ENCODE measurements around the gene SREBF2. TPM values are rescaled to one million over a fixed set of nuclear protein-coding genes. Genes with fewer than 3 reads are reported as not detected.
"Not testable (repeated sequence)": the region's sequence is repeated elsewhere in the genome, so short reads cannot be mapped to it uniquely, and the experiment has no call there.

SREBF2 gene
- total RNA-seq, 1 donor from 2014 or later = 26.0 TPM

GRCh38 chr22:41946629-41947423, 113.9 kb downstream of the SREBF2 start, which contains the start of gene CENPM:
CENPM (minus strand) TSS chr22:41947152; CDS start chr22:41947076, 76 bp downstream.
- peak; percentile 98 for DNase-seq (ENCODE audit: low spot score)

- DNase-seq (ENCODE audit: low spot score) = no peak
Measured at GRCh38 chr22:41947424-41948080, 114.6 kb downstream of the SREBF2 start.

- no peak for DNase-seq (ENCODE audit: low spot score)
Measured at GRCh38 chr22:41948142-41948541, 115.2 kb downstream of the SREBF2 start.

GRCh38 chr22:41948928-41949296, 116.0 kb downstream of the SREBF2 start:
- not testable (repeated sequence) for DNase-seq (ENCODE audit: low spot score)

GRCh38 chr22:41949297-41949965, 116.5 kb downstream of the SREBF2 start:
- DNase-seq (ENCODE audit: low spot score) = no peak

GRCh38 chr22:41951898-41952474, 119.1 kb downstream of the SREBF2 start, which contains the start of gene SMIM45:
SMIM45 (plus strand) TSS chr22:41952150.
- peak; percentile 53 for DNase-seq (ENCODE audit: low spot score)

- no peak for DNase-seq (ENCODE audit: low spot score)
Measured at GRCh38 chr22:41952713-41953112, 119.8 kb downstream of the SREBF2 start.

Other genes starting within 250 kb of the SREBF2 start
- 19.5 TPM for gene PMM1, start 243.3 kb upstream of the SREBF2 start, total RNA-seq (ENCODE audit: insufficient read depth, low replicate concordance)
- 14.7 TPM for gene DESI1, start 212.1 kb upstream of the SREBF2 start, total RNA-seq (ENCODE audit: insufficient read depth, low replicate concordance)
- gene XRCC6, start 211.8 kb upstream of the SREBF2 start, total RNA-seq (ENCODE audit: insufficient read depth, low replicate concordance) = 123 TPM
- gene SNU13, start 144.2 kb upstream of the SREBF2 start, total RNA-seq (ENCODE audit: insufficient read depth, low replicate concordance) = 35.9 TPM
- gene MEI1, start 133.6 kb upstream of the SREBF2 start, total RNA-seq (ENCODE audit: insufficient read depth, low replicate concordance) = 7.5 TPM
- gene CCDC134, start 32.4 kb upstream of the SREBF2 start, total RNA-seq (ENCODE audit: insufficient read depth, low replicate concordance) = 7.5 TPM
- gene SHISA8, start 82.0 kb downstream of the SREBF2 start, total RNA-seq (ENCODE audit: insufficient read depth, low replicate concordance) = not detected
- gene TNFRSF13C, start 93.7 kb downstream of the SREBF2 start, total RNA-seq (ENCODE audit: insufficient read depth, low replicate concordance) = 0.48 TPM
- not detected for gene CENPM, start 114.0 kb downstream of the SREBF2 start, total RNA-seq (ENCODE audit: insufficient read depth, low replicate concordance)
- 0.48 TPM for gene SEPTIN3, start 136.3 kb downstream of the SREBF2 start, total RNA-seq (ENCODE audit: insufficient read depth, low replicate concordance)
- gene WBP2NL, start 165.7 kb downstream of the SREBF2 start, total RNA-seq (ENCODE audit: insufficient read depth, low replicate concordance) = 6.0 TPM
- gene NAGA, start 237.7 kb downstream of the SREBF2 start, total RNA-seq (ENCODE audit: insufficient read depth, low replicate concordance) = 34.9 TPM
- 15.4 TPM for gene PHETA2, start 241.1 kb downstream of the SREBF2 start, total RNA-seq (ENCODE audit: insufficient read depth, low replicate concordance)
- 0.96 TPM for gene SMDT1, start 246.6 kb downstream of the SREBF2 start, total RNA-seq (ENCODE audit: insufficient read depth, low replicate concordance)

Measured in umbilical cord (tissue), 2 donors.